Thyroid gland (tissue), 4 donors: Measurements from ENCODE around the gene FAM131C.

ENCODE experiments used
- CTCF ChIP-seq, 6 experiments: fragments of 200-600 bp in 3 of 6; fragments of 450-650 bp in 3 of 6; sonication (generic) in 3 of 6; IDR thresholded peaks; one replicate each; pipeline ENCODE4 v1.5.1; 2016 to 2019; ENCODE audit warnings: antibody characterized with exemption in 6 of 6, mild to moderate bottlenecking in 2 of 6, inconsistent platforms in 1 of 6, moderate library complexity in 1 of 6
- POLR2A ChIP-seq, 2 donors: fragments of 450-650 bp; IDR thresholded peaks; one replicate each; pipeline ENCODE4 v1.6.1; 2017; ENCODE audit warnings: antibody characterized with exemption in 2 of 2, mild to moderate bottlenecking in 2 of 2, moderate library complexity in 1 of 2

- no peak for TF ChIP-seq CTCF (IDR thresholded peaks at IDR 0.05)
- no peak for TF ChIP-seq POLR2A (IDR thresholded peaks at IDR 0.05)
Measured at GRCh38 chr1:16118706-16119105, 45.3 kb upstream of the FAM131C start.
